Measurements from ENCODE around the gene BAX.

The BAX gene

DNA sequence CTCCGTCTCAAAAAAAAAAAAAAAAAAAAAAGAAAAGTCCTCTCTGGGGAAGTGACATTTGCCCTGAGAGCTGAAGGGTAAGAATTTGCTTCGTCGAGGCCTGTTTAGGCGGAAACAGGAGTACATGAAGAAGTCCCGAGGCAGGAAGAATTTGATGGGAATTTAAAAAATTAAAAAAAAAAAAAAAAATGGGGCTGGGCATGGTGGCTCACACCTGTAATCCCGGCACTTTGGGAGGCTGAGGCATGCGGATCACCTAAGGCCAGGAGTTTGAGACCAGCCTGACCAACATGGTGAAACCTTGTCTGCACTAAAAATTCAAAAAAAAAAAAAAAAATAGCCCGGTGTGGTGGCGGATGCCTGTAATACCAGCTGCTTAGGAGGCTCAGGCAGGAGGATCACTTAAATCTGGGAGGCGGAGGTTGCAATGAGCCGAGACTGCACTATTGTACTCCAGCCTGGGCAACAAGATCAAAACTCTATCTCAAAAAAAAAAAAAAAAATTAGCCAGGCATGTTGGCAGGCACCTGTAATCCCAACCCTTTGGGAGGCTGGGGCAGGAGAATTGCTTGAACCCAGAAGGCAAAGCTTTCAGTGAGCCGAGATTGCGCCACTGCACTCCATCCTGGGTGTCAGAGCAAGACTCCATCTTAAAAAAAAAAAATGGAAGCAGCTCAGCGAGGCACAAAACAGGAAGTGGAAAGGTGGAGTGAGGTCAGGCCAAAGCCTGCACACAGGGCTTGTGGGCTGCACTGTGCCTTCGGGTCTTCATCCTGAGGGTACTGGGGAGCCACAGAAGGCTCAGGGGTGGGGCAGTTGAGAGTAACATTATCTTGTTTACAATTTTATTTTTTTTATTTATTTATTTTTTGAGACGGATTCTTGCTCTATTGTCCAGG is 4.9 kb downstream of the BAX start:
- ChIA-PET POLR2A (ENCODE audit: low non-redundant PET) (no interaction called here), CTCF (interaction anchor here (0.6 to 0.9 kb wide), 2 partner anchors 117 to 266 kb away, joined by 3 to 8 read pairs; no protein-coding TSS in a partner anchor)
- TF ChIP-seq, protein P1, sequence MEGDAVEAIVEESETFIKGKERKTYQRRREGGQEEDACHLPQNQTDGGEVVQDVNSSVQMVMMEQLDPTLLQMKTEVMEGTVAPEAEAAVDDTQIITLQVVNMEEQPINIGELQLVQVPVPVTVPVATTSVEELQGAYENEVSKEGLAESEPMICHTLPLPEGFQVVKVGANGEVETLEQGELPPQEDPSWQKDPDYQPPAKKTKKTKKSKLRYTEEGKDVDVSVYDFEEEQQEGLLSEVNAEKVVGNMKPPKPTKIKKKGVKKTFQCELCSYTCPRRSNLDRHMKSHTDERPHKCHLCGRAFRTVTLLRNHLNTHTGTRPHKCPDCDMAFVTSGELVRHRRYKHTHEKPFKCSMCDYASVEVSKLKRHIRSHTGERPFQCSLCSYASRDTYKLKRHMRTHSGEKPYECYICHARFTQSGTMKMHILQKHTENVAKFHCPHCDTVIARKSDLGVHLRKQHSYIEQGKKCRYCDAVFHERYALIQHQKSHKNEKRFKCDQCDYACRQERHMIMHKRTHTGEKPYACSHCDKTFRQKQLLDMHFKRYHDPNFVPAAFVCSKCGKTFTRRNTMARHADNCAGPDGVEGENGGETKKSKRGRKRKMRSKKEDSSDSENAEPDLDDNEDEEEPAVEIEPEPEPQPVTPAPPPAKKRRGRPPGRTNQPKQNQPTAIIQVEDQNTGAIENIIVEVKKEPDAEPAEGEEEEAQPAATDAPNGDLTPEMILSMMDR (conservative IDR thresholded peaks at IDR 0.05; ENCODE audit: low read depth): no peak
- no peak for DNase-seq (ENCODE audit: low spot score)
- H3K27ac ChIP-seq: peak overlapping the region; percentile 95

DNA sequence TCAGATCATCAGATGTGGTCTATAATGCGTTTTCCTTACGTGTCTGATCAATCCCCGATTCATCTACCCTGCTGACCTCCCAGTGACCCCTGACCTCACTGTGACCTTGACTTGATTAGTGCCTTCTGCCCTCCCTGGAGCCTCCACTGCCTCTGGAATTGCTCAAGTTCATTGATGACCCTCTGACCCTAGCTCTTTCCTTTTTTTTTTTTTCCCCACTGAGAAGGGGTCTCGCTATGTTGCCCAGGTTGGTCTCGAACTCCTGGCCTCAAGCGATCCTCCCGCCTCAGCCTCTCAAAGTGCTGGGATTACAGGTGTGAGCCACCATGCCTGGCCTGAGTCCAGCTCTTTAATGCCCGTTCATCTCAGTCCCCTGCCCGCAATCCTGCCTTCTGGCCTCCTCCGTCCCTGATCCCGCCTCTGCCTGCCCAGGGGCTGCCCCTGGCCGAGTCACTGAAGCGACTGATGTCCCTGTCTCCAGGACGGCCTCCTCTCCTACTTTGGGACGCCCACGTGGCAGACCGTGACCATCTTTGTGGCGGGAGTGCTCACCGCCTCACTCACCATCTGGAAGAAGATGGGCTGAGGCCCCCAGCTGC is 6.5 kb downstream of the BAX start:
- TF ChIP-seq, protein P1 (conservative IDR thresholded peaks at IDR 0.05; ENCODE audit: low read depth): no peak
- ChIA-PET CTCF (interaction anchor here (0.7 to 1.4 kb wide), 2 partner anchors 10 to 1976 kb away, joined by 3 read pairs; no protein-coding TSS in a partner anchor), POLR2A (ENCODE audit: low non-redundant PET) (no interaction called here)
- no peak for DNase-seq (ENCODE audit: low spot score)
- H3K27ac ChIP-seq: peak overlapping the region; percentile 95

- H3K27ac ChIP-seq: peak overlapping the region; percentile 95
These were observed 7.0 kb downstream of the BAX start for GRCh38 chr19:48961673-48962028.

DNA sequence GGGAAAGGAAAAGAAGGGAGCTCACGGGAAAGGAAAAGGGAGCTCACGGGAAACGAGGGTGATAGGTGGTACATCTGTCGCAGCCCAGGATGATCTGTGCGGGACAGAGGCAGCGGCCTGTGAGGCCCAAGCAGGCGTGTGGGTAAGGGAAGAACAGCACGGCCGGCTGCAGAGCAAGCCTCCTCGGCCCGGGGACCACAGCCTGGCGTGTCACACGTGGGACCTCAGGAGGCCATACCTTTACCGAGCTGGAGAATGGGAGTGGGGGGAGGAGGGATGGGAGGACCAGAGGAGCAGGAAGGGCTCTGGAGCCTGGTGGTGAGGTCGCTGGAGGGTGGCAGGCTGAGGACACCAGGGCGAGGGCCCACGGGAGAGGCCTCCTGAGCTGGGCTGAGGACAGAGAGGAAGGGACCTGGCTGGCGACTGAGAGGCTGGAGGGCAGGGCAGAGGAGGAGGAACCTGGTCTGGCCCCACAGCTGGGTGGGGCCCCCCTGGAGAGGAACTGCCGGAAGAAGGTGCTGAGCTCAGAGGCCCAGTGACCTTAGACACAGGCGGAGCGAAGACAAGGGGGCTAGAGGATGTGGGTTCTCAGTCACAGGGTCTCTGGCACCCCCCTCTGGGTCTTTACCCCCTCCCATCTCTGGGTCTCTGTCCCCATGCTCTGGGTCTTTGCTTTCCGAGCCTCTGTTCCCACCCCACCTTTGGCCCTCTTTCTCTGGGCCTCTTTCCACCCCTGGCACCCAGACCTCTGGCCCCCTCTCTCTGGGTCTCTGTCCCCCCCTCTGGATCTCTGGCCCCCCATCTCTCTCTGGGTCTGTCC is 7.6 kb downstream of the BAX start:
- TF ChIP-seq, protein P1 (conservative IDR thresholded peaks at IDR 0.05; ENCODE audit: low read depth): no peak
- ChIA-PET POLR2A (ENCODE audit: low non-redundant PET) (interaction anchor here (0.7 to 0.8 kb wide), 2 partner anchors 9 to 10 kb away, joined by 4 to 5 read pairs; no protein-coding TSS in a partner anchor), CTCF (interaction anchor here (0.7 to 1.4 kb wide), 2 partner anchors 8 to 1977 kb away, joined by 3 read pairs; no protein-coding TSS in a partner anchor)
- peak overlapping the region; percentile 95 for H3K27ac ChIP-seq
- no peak for DNase-seq (ENCODE audit: low spot score)

More at GRCh38 chr19:48961673-48962028, 7.0 kb downstream of the BAX start:
- POLR2A ChIA-PET (ENCODE audit: low non-redundant PET): interaction anchor here (0.8 kb wide), 1 partner anchor 9 kb away, joined by 5 read pairs; no protein-coding TSS in a partner anchor
- DNase-seq (ENCODE audit: low spot score): no peak
- TF ChIP-seq, protein P1 (conservative IDR thresholded peaks at IDR 0.05; ENCODE audit: low read depth): no peak
- CTCF ChIA-PET: interaction anchor here (0.7 to 1.4 kb wide), 2 partner anchors 9 to 1977 kb away, joined by 3 read pairs; no protein-coding TSS in a partner anchor

DNA sequence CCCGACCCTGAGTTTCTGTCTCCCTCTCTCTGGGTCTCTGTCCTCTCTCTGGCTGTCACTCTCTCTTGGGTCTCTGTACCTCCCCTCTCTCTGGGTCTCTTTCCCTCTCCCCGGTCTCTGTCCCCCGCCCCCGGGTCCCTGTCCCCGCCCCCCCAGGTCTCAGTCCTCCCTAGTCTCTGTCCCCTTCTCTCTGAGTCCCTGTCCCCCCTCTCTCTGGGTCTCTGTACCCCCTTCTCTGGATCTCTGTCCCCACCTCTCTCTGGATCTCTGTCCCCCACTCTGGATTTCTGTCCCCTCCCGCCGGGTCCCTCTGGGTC is 8.1 kb downstream of the BAX start:
- ChIA-PET POLR2A (ENCODE audit: low non-redundant PET) (interaction anchor here (0.7 kb wide), 1 partner anchor 9 kb away, joined by 4 read pairs; no protein-coding TSS in a partner anchor), CTCF (interaction anchor here (1.4 kb wide), 1 partner anchor 8 kb away, joined by 3 read pairs; no protein-coding TSS in a partner anchor)
- H3K27ac ChIP-seq: peak overlapping the region; percentile 95
- TF ChIP-seq, protein P1 (conservative IDR thresholded peaks at IDR 0.05; ENCODE audit: low read depth): no peak
- no peak for DNase-seq (ENCODE audit: low spot score)

All from RWPE1 (cell line).